Fibroblast of lung (primary cell): ENCODE data around the gene CAMKV.

ENCODE experiments used
- CTCF ChIP-seq, 2 donors: IDR thresholded peaks in 1 of 2; conservative IDR thresholded peaks in 1 of 2; 1 replicate in 1 of 2; 2 replicates in 1 of 2; pipeline ENCODE4 v1.5.1; 2011 to 2012; ENCODE audit warnings: low read length in 2 of 2, control low read depth in 1 of 2, inconsistent platforms in 1 of 2, low read depth in 1 of 2, mild to moderate bottlenecking in 1 of 2
- EZH2 ChIP-seq: IDR thresholded peaks from 2 replicates; pipeline ENCODE4 v1.5.1; 2012; ENCODE audit warnings: low read length, control low read depth, mild to moderate bottlenecking; ENCODE audit errors: missing control alignments

DNA sequence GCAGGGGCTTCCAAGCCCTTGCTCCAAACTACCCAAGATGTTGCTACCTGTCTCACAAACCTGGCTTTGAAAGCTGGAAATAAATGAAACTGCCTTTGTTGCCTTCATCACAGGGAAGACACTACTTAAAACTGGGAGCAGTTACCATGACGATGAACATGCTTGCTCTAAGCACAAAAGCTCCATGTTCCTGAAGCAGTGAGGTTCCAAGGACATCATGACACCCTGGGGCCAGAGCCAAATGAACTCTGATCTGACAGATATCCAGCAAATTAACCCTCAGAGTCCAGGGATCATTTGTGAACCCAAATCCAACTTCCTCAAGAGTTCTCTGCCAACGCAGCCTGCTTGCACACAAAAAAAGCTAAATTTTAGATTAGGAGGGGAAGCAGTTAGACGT is 24.0 kb downstream of the CAMKV start:
- TF ChIP-seq CTCF (conservative IDR thresholded peaks at IDR 0.05 in 1 of 2, IDR thresholded peaks at IDR 0.05 in 1 of 2; ENCODE audit: low read depth in 1 of 2, low read length in 2 of 2) (no peak), EZH2 (no peak)
